ENCODE data around the gene TRPM6.

DNA sequence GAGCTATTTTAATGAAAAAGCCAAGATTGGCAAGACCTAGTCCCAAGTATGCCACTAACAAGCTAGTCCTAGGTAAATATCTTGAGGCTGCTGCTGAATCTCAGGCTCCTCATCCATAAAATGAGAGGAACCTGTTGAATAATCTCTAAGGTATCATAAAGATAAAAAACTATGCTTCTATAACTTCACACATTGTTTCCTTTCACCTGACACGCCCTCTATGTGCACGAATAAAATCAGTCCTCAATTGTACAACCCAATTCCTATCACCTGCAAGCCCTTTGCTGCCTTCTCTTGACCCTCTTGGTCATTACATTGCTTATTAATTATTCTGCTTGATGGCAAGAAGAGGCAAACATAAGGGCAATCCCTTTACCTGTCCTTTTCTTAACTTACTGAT, 69.9 kb downstream of the TRPM6 start:
- TF ChIP-seq, protein P1, sequence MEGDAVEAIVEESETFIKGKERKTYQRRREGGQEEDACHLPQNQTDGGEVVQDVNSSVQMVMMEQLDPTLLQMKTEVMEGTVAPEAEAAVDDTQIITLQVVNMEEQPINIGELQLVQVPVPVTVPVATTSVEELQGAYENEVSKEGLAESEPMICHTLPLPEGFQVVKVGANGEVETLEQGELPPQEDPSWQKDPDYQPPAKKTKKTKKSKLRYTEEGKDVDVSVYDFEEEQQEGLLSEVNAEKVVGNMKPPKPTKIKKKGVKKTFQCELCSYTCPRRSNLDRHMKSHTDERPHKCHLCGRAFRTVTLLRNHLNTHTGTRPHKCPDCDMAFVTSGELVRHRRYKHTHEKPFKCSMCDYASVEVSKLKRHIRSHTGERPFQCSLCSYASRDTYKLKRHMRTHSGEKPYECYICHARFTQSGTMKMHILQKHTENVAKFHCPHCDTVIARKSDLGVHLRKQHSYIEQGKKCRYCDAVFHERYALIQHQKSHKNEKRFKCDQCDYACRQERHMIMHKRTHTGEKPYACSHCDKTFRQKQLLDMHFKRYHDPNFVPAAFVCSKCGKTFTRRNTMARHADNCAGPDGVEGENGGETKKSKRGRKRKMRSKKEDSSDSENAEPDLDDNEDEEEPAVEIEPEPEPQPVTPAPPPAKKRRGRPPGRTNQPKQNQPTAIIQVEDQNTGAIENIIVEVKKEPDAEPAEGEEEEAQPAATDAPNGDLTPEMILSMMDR (IDR thresholded peaks at IDR 0.05; ENCODE audit: low read depth, low read length): no peak
- TF ChIP-seq EZH2phosphoT487 (IDR thresholded peaks at IDR 0.05; ENCODE audit: low read depth): no peak

Data from OCI-LY3 (cell line).